Putamen (tissue), 1 donor: ENCODE results near the gene CREG2.
"Not testable (repeated sequence)": the region's sequence is repeated elsewhere in the genome, so short reads cannot be mapped to it uniquely, and the experiment has no call there.

Experiments used
- DNase-seq: peaks from one replicate; pipeline ENCODE4 v3.0.0-alpha.2; 2016; ENCODE audit warnings: low spot score

The CREG2 gene

GRCh38 chr2:101372792-101373191 is 14.5 kb downstream of the CREG2 start:
- no peak for DNase-seq

GRCh38 chr2:101371636-101372035 is 15.7 kb downstream of the CREG2 start:
- DNase-seq: no peak

- DNase-seq: no peak
These were observed 18.2 kb downstream of the CREG2 start for GRCh38 chr2:101369100-101369499.

- no peak for DNase-seq
These were observed 18.9 kb downstream of the CREG2 start for GRCh38 chr2:101368376-101368775.

GRCh38 chr2:101367508-101367907 is 19.8 kb downstream of the CREG2 start:
- DNase-seq: no peak

- no peak for DNase-seq
These were observed 22.4 kb downstream of the CREG2 start for GRCh38 chr2:101364878-101365277.

GRCh38 chr2:101362777-101363176 is 24.5 kb downstream of the CREG2 start:
- DNase-seq: no peak

- no peak for DNase-seq
These were observed 25.0 kb downstream of the CREG2 start for GRCh38 chr2:101362316-101362715.

GRCh38 chr2:101361522-101361921 is 25.8 kb downstream of the CREG2 start:
- no peak for DNase-seq

GRCh38 chr2:101361121-101361520 is 26.2 kb downstream of the CREG2 start:
- no peak for DNase-seq

- no peak for DNase-seq
These were observed 27.1 kb downstream of the CREG2 start for GRCh38 chr2:101360232-101360631.

- no peak for DNase-seq
These were observed 27.8 kb downstream of the CREG2 start for GRCh38 chr2:101359410-101359954.

- DNase-seq: no peak
These were observed 29.9 kb downstream of the CREG2 start for GRCh38 chr2:101357376-101357775.

- DNase-seq: no peak
These were observed 30.8 kb downstream of the CREG2 start for GRCh38 chr2:101356521-101356920.

- no peak for DNase-seq
These were observed 31.2 kb downstream of the CREG2 start for GRCh38 chr2:101356055-101356454.

GRCh38 chr2:101355401-101356054 is 31.8 kb downstream of the CREG2 start:
- DNase-seq: no peak

GRCh38 chr2:101354420-101355311 is 32.6 kb downstream of the CREG2 start:
- DNase-seq: no peak

- DNase-seq: not testable (repeated sequence)
These were observed 34.7 kb downstream of the CREG2 start for GRCh38 chr2:101352631-101353030.

GRCh38 chr2:101351207-101351606 is 36.1 kb downstream of the CREG2 start:
- DNase-seq: no peak

GRCh38 chr2:101349893-101350662 is 37.2 kb downstream of the CREG2 start:
- peak; percentile 83 for DNase-seq

GRCh38 chr2:101348883-101349282 is 38.4 kb downstream of the CREG2 start:
- no peak for DNase-seq

GRCh38 chr2:101346909-101347308 is 40.4 kb downstream of the CREG2 start:
- no peak for DNase-seq
